ENCODE measurements around the gene KRTAP5-1. TPM values are rescaled to one million over a fixed set of nuclear protein-coding genes. Genes with fewer than 3 reads are reported as not detected.
"Not testable (repeated sequence)": the region's sequence is repeated elsewhere in the genome, so short reads cannot be mapped to it uniquely, and the experiment has no call there.

Gene KRTAP5-1
- polyA plus RNA-seq, 1 donor, result 3.0 TPM

- DNase-seq, result no peak
- no peak overlapping the region for H3K27ac ChIP-seq (ENCODE audit: low read length)
- WGBS (ENCODE audit: insufficient coverage, low lambda C conversion rate), result no CpG with 5 or more reads among the region's 9 CpGs
- H3K27me3 ChIP-seq (ENCODE audit: control insufficient read depth, insufficient read depth, low read length), result peaks cover 3% of the 10 kb centered on the region
- no peaks in the 10 kb centered on the region for H3K36me3 ChIP-seq (ENCODE audit: control insufficient read depth, insufficient read depth, low read length)
- peaks cover 5% of the 10 kb centered on the region for H3K4me1 ChIP-seq (ENCODE audit: control insufficient read depth, insufficient read depth, low read length)
- H3K9me3 ChIP-seq (ENCODE audit: control insufficient read depth, low read depth, low read length), result no peaks in the 10 kb centered on the region
- H3K4me3 ChIP-seq (ENCODE audit: low read length), result no peak overlapping the region
These were observed 38.6 kb upstream of the KRTAP5-1 start for GRCh38 chr11:1623716-1624115.

DNA sequence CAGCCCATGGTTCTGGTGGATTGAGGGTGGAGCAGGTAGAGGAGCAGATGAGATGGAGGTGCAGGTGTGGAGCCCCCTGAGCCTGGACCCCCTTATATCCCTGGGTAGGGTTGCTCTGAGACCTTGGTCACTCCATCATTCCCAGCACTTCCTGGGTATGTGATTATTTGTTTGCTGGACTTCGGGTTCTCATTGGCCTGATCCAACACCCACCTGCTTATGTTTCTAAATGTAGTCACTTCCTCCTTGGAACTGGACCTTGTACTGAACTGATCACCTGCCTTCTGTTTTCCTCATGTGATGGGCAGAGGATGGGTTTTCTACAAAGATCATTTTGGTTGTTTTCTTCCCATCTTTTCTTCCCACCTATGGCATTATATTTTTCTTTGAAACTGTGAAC lies 37.0 kb upstream of the KRTAP5-1 start, which contains the start of gene KRTAP5-4:
Gene KRTAP5-4, minus strand, starts transcription at position 53 of the 400 bp plus-strand sequence. Its CDS starts 45 bp downstream, at position 8.
- no peak within 1 kb of the TSS for H3K4me3 ChIP-seq (ENCODE audit: low read length)

DNA sequence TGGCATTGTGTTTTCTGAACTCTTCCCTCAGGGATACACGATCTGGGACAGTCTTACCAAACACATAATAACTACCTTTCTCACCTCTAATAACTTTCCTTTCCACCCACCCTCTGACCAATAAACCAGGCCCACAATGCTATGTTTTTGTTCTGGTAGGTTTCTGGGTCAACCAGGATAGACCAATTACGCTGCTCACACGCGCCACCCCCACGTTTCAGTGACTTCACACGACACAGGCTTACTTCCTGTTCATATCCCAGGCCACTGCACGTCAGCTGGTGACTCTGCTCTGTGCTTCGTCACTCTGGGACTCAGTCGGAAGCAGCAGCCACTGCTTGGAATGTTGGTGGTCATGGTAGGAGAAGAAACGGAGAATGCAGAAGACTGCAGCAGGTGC lies 34.4 kb upstream of the KRTAP5-1 start:
- peaks cover 5% of the 10 kb centered on the region for H3K4me1 ChIP-seq (ENCODE audit: control insufficient read depth, insufficient read depth, low read length)
- no peak for DNase-seq
- H3K4me3 ChIP-seq (ENCODE audit: low read length), result no peak overlapping the region
- H3K27ac ChIP-seq (ENCODE audit: low read length), result no peak overlapping the region
- H3K27me3 ChIP-seq (ENCODE audit: control insufficient read depth, insufficient read depth, low read length), result peaks cover 5% of the 10 kb centered on the region
- WGBS (ENCODE audit: insufficient coverage, low lambda C conversion rate), result no CpG with 5 or more reads among the region's 10 CpGs
- no peaks in the 10 kb centered on the region for H3K9me3 ChIP-seq (ENCODE audit: control insufficient read depth, low read depth, low read length)
- no peaks in the 10 kb centered on the region for H3K36me3 ChIP-seq (ENCODE audit: control insufficient read depth, insufficient read depth, low read length)

More for the DNA sequence above, 37.0 kb upstream of the KRTAP5-1 start, which contains the start of gene KRTAP5-4:
- H3K4me1 ChIP-seq (ENCODE audit: control insufficient read depth, insufficient read depth, low read length), result peaks cover 5% of the 10 kb centered on the region
- no peaks in the 10 kb centered on the region for H3K9me3 ChIP-seq (ENCODE audit: control insufficient read depth, low read depth, low read length)
- H3K27ac ChIP-seq (ENCODE audit: low read length), result no peak within 1 kb of the TSS
- no peaks in the 10 kb centered on the region for H3K36me3 ChIP-seq (ENCODE audit: control insufficient read depth, insufficient read depth, low read length)
- peak; percentile 45 to 77 for DNase-seq
- no CpG with 5 or more reads among the region's 1 CpG for WGBS (ENCODE audit: insufficient coverage, low lambda C conversion rate)
- H3K27me3 ChIP-seq (ENCODE audit: control insufficient read depth, insufficient read depth, low read length), result no peaks in the 10 kb centered on the region

GRCh38 chr11:1618231-1618630 lies 33.1 kb upstream of the KRTAP5-1 start:
- Histone ChIP-seq H3K4me3 (ENCODE audit: low read length) (no peak overlapping the region), H3K27me3 (ENCODE audit: control insufficient read depth, insufficient read depth, low read length) (peaks cover 5% of the 10 kb centered on the region), H3K9me3 (ENCODE audit: control insufficient read depth, low read depth, low read length) (no peaks in the 10 kb centered on the region), H3K4me1 (ENCODE audit: control insufficient read depth, insufficient read depth, low read length) (peaks cover 5% of the 10 kb centered on the region), H3K27ac (ENCODE audit: low read length) (no peak overlapping the region), H3K36me3 (ENCODE audit: control insufficient read depth, insufficient read depth, low read length) (no peaks in the 10 kb centered on the region)
- DNase-seq, result no peak
- WGBS (ENCODE audit: insufficient coverage, low lambda C conversion rate), result 94% methylated on average over 6 of the region's 10 CpGs

GRCh38 chr11:1608363-1608762 lies 23.3 kb upstream of the KRTAP5-1 start, which contains the start of gene KRTAP5-3:
KRTAP5-3 (minus strand) TSS chr11:1608463; CDS start chr11:1608385, 78 bp downstream.
- Histone ChIP-seq H3K9me3 (ENCODE audit: control insufficient read depth, low read depth, low read length) (no peaks in the 10 kb centered on the region), H3K27me3 (ENCODE audit: control insufficient read depth, insufficient read depth, low read length) (peaks cover 17% of the 10 kb centered on the region), H3K27ac (ENCODE audit: low read length) (no peak within 1 kb of the TSS), H3K4me3 (ENCODE audit: low read length) (no peak within 1 kb of the TSS), H3K4me1 (ENCODE audit: control insufficient read depth, insufficient read depth, low read length) (no peaks in the 10 kb centered on the region), H3K36me3 (ENCODE audit: control insufficient read depth, insufficient read depth, low read length) (no peaks in the 10 kb centered on the region)
- WGBS (ENCODE audit: insufficient coverage, low lambda C conversion rate), result no CpG with 5 or more reads among the region's 4 CpGs
- no peak for DNase-seq

GRCh38 chr11:1607901-1608300 lies 22.8 kb upstream of the KRTAP5-1 start:
- H3K4me3 ChIP-seq (ENCODE audit: low read length); H3K36me3 ChIP-seq (ENCODE audit: control insufficient read depth, insufficient read depth, low read length); H3K4me1 ChIP-seq (ENCODE audit: control insufficient read depth, insufficient read depth, low read length); H3K9me3 ChIP-seq (ENCODE audit: control insufficient read depth, low read depth, low read length); DNase-seq; H3K27ac ChIP-seq (ENCODE audit: low read length): not testable (repeated sequence)
- H3K27me3 ChIP-seq (ENCODE audit: control insufficient read depth, insufficient read depth, low read length), result peaks cover 17% of the 10 kb centered on the region
- WGBS (ENCODE audit: insufficient coverage, low lambda C conversion rate), result no CpG with 5 or more reads among the region's 5 CpGs

GRCh38 chr11:1607156-1607845 lies 22.2 kb upstream of the KRTAP5-1 start:
- not testable (repeated sequence) for H3K4me3 ChIP-seq (ENCODE audit: low read length); H3K9me3 ChIP-seq (ENCODE audit: control insufficient read depth, low read depth, low read length); H3K4me1 ChIP-seq (ENCODE audit: control insufficient read depth, insufficient read depth, low read length); DNase-seq; H3K36me3 ChIP-seq (ENCODE audit: control insufficient read depth, insufficient read depth, low read length); H3K27ac ChIP-seq (ENCODE audit: low read length)
- peaks cover 17% of the 10 kb centered on the region for H3K27me3 ChIP-seq (ENCODE audit: control insufficient read depth, insufficient read depth, low read length)
- WGBS (ENCODE audit: insufficient coverage, low lambda C conversion rate), result no CpG with 5 or more reads among the region's 18 CpGs

DNA sequence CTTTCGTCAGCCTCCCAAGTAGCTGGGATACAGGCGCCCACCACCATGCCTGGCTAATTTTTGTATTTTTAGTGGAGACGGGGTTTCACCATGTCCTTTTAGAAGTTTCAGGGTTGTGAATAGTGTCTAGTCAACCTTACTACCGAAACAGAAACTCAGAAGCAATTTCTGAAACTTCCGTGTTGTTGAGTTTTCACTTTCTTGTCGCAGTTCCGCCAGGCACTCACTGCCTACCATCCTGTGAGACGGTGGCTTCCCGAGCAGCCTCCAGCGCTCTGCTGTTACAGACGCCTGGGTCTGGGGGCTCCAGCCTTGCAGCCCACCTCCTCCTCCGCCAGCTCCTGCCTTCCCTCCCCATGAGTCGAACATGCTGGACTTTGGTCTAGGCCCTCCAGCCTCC lies 20.8 kb upstream of the KRTAP5-1 start:
- H3K27me3 ChIP-seq (ENCODE audit: control insufficient read depth, insufficient read depth, low read length), result peaks cover 17% of the 10 kb centered on the region
- not testable (repeated sequence) for DNase-seq; H3K36me3 ChIP-seq (ENCODE audit: control insufficient read depth, insufficient read depth, low read length); H3K4me1 ChIP-seq (ENCODE audit: control insufficient read depth, insufficient read depth, low read length); H3K9me3 ChIP-seq (ENCODE audit: control insufficient read depth, low read depth, low read length); H3K4me3 ChIP-seq (ENCODE audit: low read length); H3K27ac ChIP-seq (ENCODE audit: low read length)
- 100% methylated on average over 1 of the region's 13 CpGs for WGBS (ENCODE audit: insufficient coverage, low lambda C conversion rate)

GRCh38 chr11:1604711-1605110 lies 19.6 kb upstream of the KRTAP5-1 start:
- Histone ChIP-seq H3K27me3 (ENCODE audit: control insufficient read depth, insufficient read depth, low read length) (peaks cover 17% of the 10 kb centered on the region), H3K36me3 (ENCODE audit: control insufficient read depth, insufficient read depth, low read length) (no peaks in the 10 kb centered on the region), H3K27ac (ENCODE audit: low read length) (no peak overlapping the region), H3K9me3 (ENCODE audit: control insufficient read depth, low read depth, low read length) (no peaks in the 10 kb centered on the region), H3K4me3 (ENCODE audit: low read length) (no peak overlapping the region), H3K4me1 (ENCODE audit: control insufficient read depth, insufficient read depth, low read length) (peaks cover 4% of the 10 kb centered on the region)
- DNase-seq, result no peak
- WGBS (ENCODE audit: insufficient coverage, low lambda C conversion rate), result no CpG with 5 or more reads among the region's 7 CpGs

GRCh38 chr11:1604181-1604580 lies 19.1 kb upstream of the KRTAP5-1 start:
- no peak overlapping the region for H3K4me3 ChIP-seq (ENCODE audit: low read length)
- no peak overlapping the region for H3K27ac ChIP-seq (ENCODE audit: low read length)
- peaks cover 4% of the 10 kb centered on the region for H3K4me1 ChIP-seq (ENCODE audit: control insufficient read depth, insufficient read depth, low read length)
- no peaks in the 10 kb centered on the region for H3K9me3 ChIP-seq (ENCODE audit: control insufficient read depth, low read depth, low read length)
- no peaks in the 10 kb centered on the region for H3K36me3 ChIP-seq (ENCODE audit: control insufficient read depth, insufficient read depth, low read length)
- peaks cover 17% of the 10 kb centered on the region for H3K27me3 ChIP-seq (ENCODE audit: control insufficient read depth, insufficient read depth, low read length)
- WGBS (ENCODE audit: insufficient coverage, low lambda C conversion rate), result no CpG with 5 or more reads among the region's 11 CpGs
- no peak for DNase-seq

- no CpG with 5 or more reads among the region's 1 CpG for WGBS (ENCODE audit: insufficient coverage, low lambda C conversion rate)
- Histone ChIP-seq H3K36me3 (ENCODE audit: control insufficient read depth, insufficient read depth, low read length) (no peaks in the 10 kb centered on the region), H3K9me3 (ENCODE audit: control insufficient read depth, low read depth, low read length) (no peaks in the 10 kb centered on the region), H3K27me3 (ENCODE audit: control insufficient read depth, insufficient read depth, low read length) (peaks cover 17% of the 10 kb centered on the region), H3K27ac (ENCODE audit: low read length) (no peak overlapping the region), H3K4me3 (ENCODE audit: low read length) (no peak overlapping the region), H3K4me1 (ENCODE audit: control insufficient read depth, insufficient read depth, low read length) (peaks cover 4% of the 10 kb centered on the region)
- DNase-seq, result no peak
These were observed 18.5 kb upstream of the KRTAP5-1 start for GRCh38 chr11:1603629-1604028.
